Skeletal muscle satellite cell (primary cell): ENCODE data around the gene ASIC4. TPM values are rescaled to one million over a fixed set of nuclear protein-coding genes. Genes with fewer than 3 reads are reported as not detected.

Experiments
- small RNA-seq: library from RNA; depleted of rRNA; stranded (forward); fragments of <200 nt; gene quantifications from one replicate; pipeline ENCODE3, GENCODE V24; 2012

The ASIC4 gene

Small RNA genes within 50 kb of the gene (small RNA-seq; reads per million reads assigned to genes)
- gene MIR3132 = not detected
